Measurements from ENCODE around the gene GAL3ST3.

GAL3ST3 gene

DNA sequence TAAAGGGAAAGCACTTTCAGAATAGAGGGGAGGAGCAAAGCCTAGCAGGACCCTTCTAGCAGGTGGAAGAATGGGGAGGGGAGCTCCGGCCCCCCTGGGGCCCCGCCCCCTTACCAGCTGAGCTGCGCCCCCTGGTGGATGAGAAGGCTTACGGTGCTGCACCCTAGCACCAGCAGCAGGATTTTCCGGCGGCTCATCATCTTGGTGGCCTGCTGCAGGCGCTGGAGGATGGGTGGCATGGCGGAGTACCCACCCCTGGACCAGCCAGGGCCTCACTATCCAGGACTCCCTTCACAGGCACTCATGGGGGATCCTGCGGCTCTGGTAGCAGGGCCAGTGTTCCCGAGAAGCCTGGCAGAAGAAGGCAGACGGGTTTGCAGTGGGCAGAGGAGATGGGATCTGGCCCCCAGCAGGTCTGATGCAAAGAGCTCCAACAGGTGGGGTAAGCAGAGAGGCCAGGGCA is 3.8 kb downstream of the GAL3ST3 start:
- H3K4me3 ChIP-seq (ENCODE audit: control insufficient read depth, low read depth, low read length): no peak overlapping the region
- DNase-seq (ENCODE audit: low read depth): no peak
- peak; percentile 96 for TF ChIP-seq CTCF (IDR thresholded peaks at IDR 0.05; ENCODE audit: control insufficient read depth, insufficient read depth, low read depth, low read length, missing control alignments)

- TF ChIP-seq CTCF (IDR thresholded peaks at IDR 0.05; ENCODE audit: control insufficient read depth, insufficient read depth, low read depth, low read length, missing control alignments): no peak
- no peak for DNase-seq (ENCODE audit: low read depth)
- no peak overlapping the region for H3K4me3 ChIP-seq (ENCODE audit: control insufficient read depth, low read depth, low read length)
Observed at GRCh38 chr11:66044757-66045156, 4.2 kb downstream of the GAL3ST3 start.

GRCh38 chr11:66042996-66043906 is 5.7 kb downstream of the GAL3ST3 start:
- TF ChIP-seq CTCF (IDR thresholded peaks at IDR 0.05; ENCODE audit: control insufficient read depth, insufficient read depth, low read depth, low read length, missing control alignments): no peak
- H3K4me3 ChIP-seq (ENCODE audit: control insufficient read depth, low read depth, low read length): no peak overlapping the region
- no peak for DNase-seq (ENCODE audit: low read depth)

GRCh38 chr11:66042227-66042995 is 6.5 kb downstream of the GAL3ST3 start:
- no peak for TF ChIP-seq CTCF (IDR thresholded peaks at IDR 0.05; ENCODE audit: control insufficient read depth, insufficient read depth, low read depth, low read length, missing control alignments)
- no peak for DNase-seq (ENCODE audit: low read depth)
- no peak overlapping the region for H3K4me3 ChIP-seq (ENCODE audit: control insufficient read depth, low read depth, low read length)

DNA sequence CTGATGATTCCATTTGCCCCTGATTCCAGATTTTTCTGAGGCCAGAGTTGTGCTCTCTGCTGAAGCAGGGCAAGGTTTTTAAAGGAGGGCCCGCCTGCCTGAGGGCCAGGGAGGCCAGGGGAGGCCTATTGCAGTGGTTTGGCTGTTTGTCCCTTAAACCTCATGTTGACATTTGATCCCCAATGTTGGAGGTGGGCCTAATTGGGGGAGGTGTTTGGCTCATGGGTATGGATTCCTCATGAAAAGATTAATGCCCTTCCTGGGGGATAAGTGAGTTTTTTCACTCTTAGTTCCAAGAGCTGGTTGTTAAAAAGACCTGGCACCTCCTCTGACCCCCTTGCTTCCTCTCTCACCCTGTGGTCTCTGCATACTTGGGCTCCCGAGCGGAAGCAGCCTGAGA is 9.2 kb downstream of the GAL3ST3 start:
- no peak for DNase-seq (ENCODE audit: low read depth)
- H3K4me3 ChIP-seq (ENCODE audit: control insufficient read depth, low read depth, low read length): no peak overlapping the region
- TF ChIP-seq CTCF (IDR thresholded peaks at IDR 0.05; ENCODE audit: control insufficient read depth, insufficient read depth, low read depth, low read length, missing control alignments): no peak

DNA sequence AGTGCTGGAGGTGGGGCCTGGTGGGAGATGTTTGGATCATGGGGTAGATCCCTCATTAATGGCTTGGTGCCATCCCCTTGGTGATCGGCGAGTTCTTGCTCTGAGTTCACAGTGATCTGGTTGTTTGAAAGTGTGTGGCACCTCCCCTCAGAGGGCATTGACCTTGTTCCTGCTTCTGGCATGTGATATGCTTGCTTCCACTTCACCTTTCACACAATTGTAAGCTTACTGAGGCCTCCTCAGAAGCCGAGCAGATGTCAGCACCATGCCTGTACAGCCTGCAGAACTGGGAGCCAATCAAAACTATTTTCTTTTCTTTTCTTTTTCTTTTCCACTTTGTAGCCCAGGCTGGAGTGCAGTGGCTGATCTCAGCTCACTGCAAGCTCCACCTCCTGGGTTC is 11.6 kb downstream of the GAL3ST3 start:
- no peak for DNase-seq (ENCODE audit: low read depth)
- H3K4me3 ChIP-seq (ENCODE audit: control insufficient read depth, low read depth, low read length): no peak overlapping the region
- no peak for TF ChIP-seq CTCF (IDR thresholded peaks at IDR 0.05; ENCODE audit: control insufficient read depth, insufficient read depth, low read depth, low read length, missing control alignments)

All from AG09309 (cell line).